Activated CD8-positive, alpha-beta T cell treated with anti-CD3 and anti-CD28 coated beads for 36 hours (primary cell): ENCODE measurements around the gene RAG2. TPM values are rescaled to one million over a fixed set of nuclear protein-coding genes. Genes with fewer than 3 reads are reported as not detected.

ENCODE experiments used
- ATAC-seq: fragments of 200-7000 bp; cut with Tn5 transposase; one replicate; pipeline ENCODE4 v1.10.0; 2021; ENCODE audit warnings: mild to moderate bottlenecking, moderate library complexity
- CTCF ChIA-PET: fragments of 350-600 bp; sonication (Branson Sonifier 250); formaldehyde crosslinking; loops from one replicate; lab custom pipeline; 2021; ENCODE audit warnings: antibody characterized with exemption; lab: Charles Lee
- POLR2A ChIA-PET: fragments of 350-600 bp; sonication (Branson Sonifier 250); formaldehyde crosslinking; loops from one replicate; lab custom pipeline; 2021; ENCODE audit warnings: antibody characterized with exemption; lab: Charles Lee
- DNase-seq: peaks from one replicate; pipeline ENCODE4 v3.0.0-alpha.2; 2020
- H3K27ac Mint-ChIP-seq: one replicate; pipeline ENCODE4 v1.8.0; 2021; ENCODE audit warnings: mild to moderate bottlenecking, mixed read lengths
- H3K27me3 Mint-ChIP-seq: one replicate; pipeline ENCODE4 v1.8.0; 2021; ENCODE audit warnings: mixed read lengths
- H3K36me3 Mint-ChIP-seq: one replicate; pipeline ENCODE4 v1.8.0; 2021; ENCODE audit warnings: low read depth, mixed read lengths
- H3K4me1 Mint-ChIP-seq: one replicate; pipeline ENCODE4 v1.8.0; 2021; ENCODE audit warnings: low read depth, mixed read lengths
- H3K4me3 Mint-ChIP-seq: one replicate; pipeline ENCODE4 v1.8.0; 2021; ENCODE audit warnings: mild to moderate bottlenecking, moderate library complexity, mixed read lengths
- H3K9me3 Mint-ChIP-seq: one replicate; pipeline ENCODE4 v1.8.0; 2021; ENCODE audit warnings: mixed read lengths
- CTCF ChIP-seq: fragments of 200-600 bp; IDR thresholded peaks from one replicate; pipeline ENCODE4 v1.8.0; 2022; ENCODE audit warnings: antibody characterized with exemption, mild to moderate bottlenecking
- intact Hi-C: fragments of 100-400 bp; cut with micrococcal nuclease; formaldehyde crosslinking; loops from one replicate; pipeline ENCODE4 v1.10.0; 2022
- total RNA-seq, 2 experiments: library from RNA; stranded (reverse); gene quantifications; one replicate each; pipeline ENCODE4 v1.2.3, GENCODE V29; 2021

The RAG2 gene
- total RNA-seq, 2 experiments from 2014 or later: not detected

GRCh38 chr11:36609383-36609782 is 11.3 kb upstream of the RAG2 start:
- Mint-ChIP-seq H3K9me3 (no peaks in the 10 kb centered on the region), H3K27me3 (peaks cover 9% of the 10 kb centered on the region), H3K27ac (no peak overlapping the region), H3K36me3 (no peaks in the 10 kb centered on the region), H3K4me3 (no peak overlapping the region), H3K4me1 (no peaks in the 10 kb centered on the region)
- no peak for TF ChIP-seq CTCF
- POLR2A ChIA-PET: no interaction called here
- DNase-seq (no peak), ATAC-seq (no peak)
- CTCF ChIA-PET: interaction anchor here (1.2 to 1.4 kb wide), 2 partner anchors 10 to 45 kb away, joined by 3 read pairs; no protein-coding TSS in a partner anchor
- intact Hi-C loops: no loop called here

- Mint-ChIP-seq H3K27me3 (peaks cover 9% of the 10 kb centered on the region), H3K4me3 (no peak overlapping the region), H3K27ac (no peak overlapping the region), H3K4me1 (no peaks in the 10 kb centered on the region), H3K9me3 (no peaks in the 10 kb centered on the region), H3K36me3 (no peaks in the 10 kb centered on the region)
- POLR2A ChIA-PET: no interaction called here
- intact Hi-C loops: no loop called here
- TF ChIP-seq CTCF: no peak
- no peak for DNase-seq
- ATAC-seq: no peak
- CTCF ChIA-PET: interaction anchor here (1.1 to 1.4 kb wide), 3 partner anchors 9 to 45 kb away, joined by 3 to 4 read pairs (median 3); no protein-coding TSS in a partner anchor
These were observed 10.6 kb upstream of the RAG2 start for GRCh38 chr11:36608491-36609199.

- Mint-ChIP-seq H3K4me3 (no peak overlapping the region), H3K4me1 (no peaks in the 10 kb centered on the region), H3K36me3 (no peaks in the 10 kb centered on the region), H3K9me3 (no peaks in the 10 kb centered on the region), H3K27ac (no peak overlapping the region), H3K27me3 (peaks cover 3% of the 10 kb centered on the region)
- intact Hi-C loops: no loop called here
- ATAC-seq (no peak), DNase-seq (no peak)
- TF ChIP-seq CTCF: no peak
- ChIA-PET POLR2A (no interaction called here), CTCF (interaction anchor here (0.9 kb wide), 1 partner anchor 40 kb away, joined by 3 read pairs; no protein-coding TSS in a partner anchor)
These were observed 7.5 kb upstream of the RAG2 start for GRCh38 chr11:36605221-36606216.

- TF ChIP-seq CTCF: no peak
- H3K27ac Mint-ChIP-seq: no peak overlapping the region
- H3K36me3 Mint-ChIP-seq: no peaks in the 10 kb centered on the region
- intact Hi-C loops: no loop called here
- no peaks in the 10 kb centered on the region for H3K9me3 Mint-ChIP-seq
- ATAC-seq (no peak), DNase-seq (no peak)
- POLR2A ChIA-PET: no interaction called here
- peaks cover 6% of the 10 kb centered on the region for H3K27me3 Mint-ChIP-seq
- no peaks in the 10 kb centered on the region for H3K4me1 Mint-ChIP-seq
- CTCF ChIA-PET: no interaction called here
- no peak overlapping the region for H3K4me3 Mint-ChIP-seq
These were observed 4.1 kb upstream of the RAG2 start for GRCh38 chr11:36602135-36602534.
